HG02981 (cell line): ENCODE results near the gene RAB33B.
"Not testable (repeated sequence)": the region's sequence is repeated elsewhere in the genome, so short reads cannot be mapped to it uniquely, and the experiment has no call there.

Experiments used
- ATAC-seq: cut with Tn5 transposase; IDR thresholded peaks from one replicate; pipeline ENCODE4 v1.9.1; 2021; ENCODE audit warnings: mild to moderate bottlenecking, moderate library complexity; ENCODE audit not compliant: unreplicated experiment

RAB33B gene

DNA sequence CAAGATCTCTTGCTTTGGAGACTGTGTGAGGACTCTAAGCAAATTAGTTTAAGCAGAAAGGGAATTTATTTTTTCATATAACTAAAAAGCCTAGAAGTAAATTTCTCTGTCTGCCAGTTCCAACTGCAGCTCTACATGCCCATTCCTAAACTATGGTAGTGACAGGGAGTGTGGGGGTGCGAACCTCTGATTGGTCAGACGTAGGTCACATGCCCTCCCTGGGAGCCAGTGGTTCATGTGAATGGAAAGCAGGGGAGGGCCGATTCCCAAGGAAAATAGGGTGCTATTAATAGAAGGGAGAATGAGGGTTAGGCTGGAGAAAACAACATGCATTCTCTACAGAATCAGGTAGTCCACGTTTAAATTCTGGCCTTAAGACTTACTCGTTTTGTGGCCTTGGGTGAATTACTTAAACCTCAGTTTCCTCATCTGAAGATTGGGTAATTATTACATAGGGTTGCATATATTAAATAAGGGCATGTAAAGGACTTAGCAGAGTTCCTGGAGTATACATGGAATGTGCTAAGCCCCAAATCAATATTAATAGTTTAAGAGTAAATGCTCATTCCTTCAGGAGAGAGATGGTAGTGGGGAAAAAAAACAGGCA, 7.2 kb downstream of the RAB33B start:
- ATAC-seq: no peak

DNA sequence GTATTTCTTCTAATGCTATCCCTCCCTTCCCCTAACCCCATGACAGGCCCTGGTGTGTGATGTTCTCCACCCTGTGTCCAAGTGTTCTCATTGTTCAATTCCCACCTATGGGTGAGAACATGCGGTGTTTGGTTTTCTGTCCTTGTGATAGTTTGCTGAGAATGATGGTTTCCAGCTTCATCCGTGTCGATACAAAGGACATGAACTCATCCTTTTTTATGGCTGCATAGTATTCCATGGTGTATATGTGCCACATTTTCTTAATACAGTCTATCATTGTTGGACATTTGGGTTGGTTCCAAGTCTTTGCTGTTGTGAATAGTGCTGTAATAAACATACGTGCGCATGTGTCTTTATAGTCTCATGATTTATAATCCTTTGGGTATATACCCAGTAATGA, 10.6 kb downstream of the RAB33B start:
- not testable (repeated sequence) for ATAC-seq

DNA sequence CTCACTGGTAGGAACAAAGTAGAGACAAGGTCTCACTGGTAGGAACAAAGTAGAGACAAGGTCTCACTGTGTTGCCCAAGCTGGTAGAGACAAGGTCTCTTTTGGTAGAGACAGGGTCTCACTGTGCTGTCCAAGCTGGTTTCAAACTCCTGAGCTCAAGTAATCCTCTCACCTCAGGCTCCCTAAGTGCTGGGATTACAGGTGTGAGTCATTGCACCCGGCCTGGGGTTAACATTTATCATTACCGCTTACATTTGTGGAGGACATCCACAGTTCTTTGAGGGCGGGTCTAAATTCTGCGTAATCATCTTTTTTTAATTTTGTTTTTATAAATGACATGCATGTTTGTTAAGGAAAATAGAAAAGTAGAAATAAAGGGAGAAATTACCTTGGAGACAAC, 12.0 kb downstream of the RAB33B start:
- ATAC-seq: no peak

DNA sequence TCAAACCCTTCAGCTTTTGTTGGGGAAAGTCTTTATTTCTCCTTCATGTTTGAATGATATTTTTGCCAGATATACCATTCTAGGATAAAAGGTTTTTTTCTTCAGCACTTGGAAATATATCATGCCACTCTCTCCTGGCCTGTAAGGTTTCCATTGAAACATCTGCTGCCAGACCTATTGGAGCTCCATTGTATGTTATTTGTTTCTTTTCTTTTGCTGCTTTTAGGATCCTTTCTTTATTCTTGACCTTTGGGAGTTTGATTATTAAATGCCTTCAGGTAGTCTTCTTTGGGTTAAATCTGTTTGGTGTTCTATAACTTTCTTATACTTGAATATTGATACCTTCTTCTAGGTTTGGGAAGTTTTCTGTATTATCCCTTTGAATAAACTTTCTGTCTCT, 14.8 kb downstream of the RAB33B start:
- ATAC-seq: not testable (repeated sequence)

DNA sequence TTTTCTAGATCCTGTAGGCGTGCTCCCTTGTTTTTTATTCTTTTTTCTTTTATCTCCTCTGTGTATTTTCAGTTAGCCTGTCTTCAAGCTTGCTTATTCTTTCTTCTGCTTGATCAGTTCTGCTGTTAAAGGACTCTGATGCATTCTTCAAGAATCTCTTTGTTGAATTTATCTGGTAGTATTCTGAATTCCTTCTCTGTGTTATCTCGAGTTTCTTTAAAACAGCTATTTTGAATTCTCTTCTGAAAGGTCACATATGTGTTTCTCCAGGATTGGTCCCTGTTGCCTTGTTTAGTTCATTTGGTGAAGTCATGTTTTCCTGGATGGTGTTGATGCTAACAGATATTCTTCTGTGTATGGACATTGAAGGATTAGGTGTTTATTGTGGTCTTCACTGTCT, 15.3 kb downstream of the RAB33B start:
- no peak for ATAC-seq

DNA sequence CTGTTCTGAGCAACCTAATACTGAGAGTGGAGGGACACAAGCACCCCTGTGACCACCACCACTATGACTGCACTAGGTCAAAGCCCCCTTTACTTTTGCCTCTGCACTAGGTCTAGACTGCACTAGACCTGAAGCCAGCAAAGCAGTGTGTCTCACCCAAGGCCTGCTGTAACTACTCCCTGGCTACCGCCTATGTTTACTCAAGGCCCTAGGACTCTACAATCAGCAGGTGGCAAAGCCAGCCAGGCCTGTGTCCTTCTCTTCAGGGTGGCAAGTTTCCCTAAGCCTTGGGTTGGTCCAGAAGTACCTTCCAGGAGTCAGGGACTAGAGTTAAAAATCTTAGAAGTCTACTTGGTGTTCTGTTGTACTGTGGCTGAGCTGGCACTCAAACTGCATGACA, 15.9 kb downstream of the RAB33B start:
- no peak for ATAC-seq

DNA sequence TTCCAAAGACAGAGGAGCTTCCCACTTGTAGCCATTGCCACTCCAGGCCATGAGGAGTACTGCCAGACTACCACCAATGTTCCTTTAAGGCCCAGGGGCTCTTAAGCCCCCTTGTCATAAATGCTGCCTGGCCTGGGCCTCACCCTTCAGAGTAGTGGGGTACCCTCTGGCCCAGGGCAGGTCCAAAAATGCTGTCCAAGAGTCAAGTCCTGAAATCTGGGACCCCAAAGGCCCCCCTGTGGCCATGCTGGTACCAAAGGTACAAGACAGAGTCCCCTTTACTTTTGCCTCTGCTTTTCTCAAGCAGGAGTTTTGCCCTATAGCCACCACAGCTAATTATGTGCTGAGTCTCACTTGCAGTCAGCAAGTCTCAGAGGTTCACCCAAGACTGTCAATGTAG, 16.4 kb downstream of the RAB33B start:
- ATAC-seq: no peak

DNA sequence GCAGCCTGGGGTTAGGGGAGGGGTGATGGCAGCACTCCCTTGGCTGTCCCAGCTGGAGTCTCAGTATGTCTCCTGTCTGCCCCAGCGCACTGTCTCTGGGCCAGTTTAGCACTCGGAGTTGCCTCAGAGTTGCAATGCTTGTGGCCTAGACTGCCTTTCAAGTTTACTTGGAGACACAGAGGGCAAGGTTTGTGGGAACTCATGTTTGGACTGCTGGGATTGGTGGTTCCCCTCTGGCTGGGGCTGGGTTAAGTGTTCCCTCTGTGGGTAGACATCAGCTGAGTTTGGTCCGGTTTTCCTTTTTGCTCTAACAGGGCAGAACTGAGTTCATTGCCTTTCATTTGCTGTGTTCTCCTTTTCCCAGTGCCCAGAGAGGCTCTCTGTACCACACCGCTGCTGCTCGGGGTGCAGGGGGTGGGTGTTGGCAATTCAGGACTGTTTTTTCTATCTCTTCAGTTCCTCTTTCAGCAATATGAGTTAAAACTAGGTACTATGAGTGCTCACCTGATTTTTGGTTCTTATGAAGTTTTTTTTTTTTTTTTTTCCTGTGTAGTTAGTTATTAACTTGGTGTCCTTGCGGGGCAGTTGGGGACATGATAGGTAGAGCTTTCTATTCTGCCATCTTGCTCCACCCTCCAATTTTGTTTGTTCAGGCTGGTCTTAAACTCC, 17.2 kb downstream of the RAB33B start:
- ATAC-seq: no peak

DNA sequence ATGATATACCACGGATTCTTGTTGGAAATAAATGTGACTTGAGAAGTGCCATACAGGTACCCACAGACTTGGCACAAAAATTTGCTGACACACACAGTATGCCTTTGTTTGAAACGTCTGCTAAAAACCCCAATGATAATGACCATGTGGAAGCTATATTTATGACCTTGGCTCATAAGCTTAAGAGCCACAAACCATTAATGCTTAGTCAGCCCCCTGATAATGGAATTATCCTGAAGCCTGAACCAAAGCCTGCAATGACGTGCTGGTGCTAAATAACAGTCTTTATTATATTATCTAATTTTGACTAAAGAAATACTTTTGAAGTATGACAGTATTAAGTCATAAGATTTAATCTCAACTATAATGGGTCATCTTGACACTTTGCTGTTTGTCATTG, 18.9 kb downstream of the RAB33B start:
- ATAC-seq: no peak

DNA sequence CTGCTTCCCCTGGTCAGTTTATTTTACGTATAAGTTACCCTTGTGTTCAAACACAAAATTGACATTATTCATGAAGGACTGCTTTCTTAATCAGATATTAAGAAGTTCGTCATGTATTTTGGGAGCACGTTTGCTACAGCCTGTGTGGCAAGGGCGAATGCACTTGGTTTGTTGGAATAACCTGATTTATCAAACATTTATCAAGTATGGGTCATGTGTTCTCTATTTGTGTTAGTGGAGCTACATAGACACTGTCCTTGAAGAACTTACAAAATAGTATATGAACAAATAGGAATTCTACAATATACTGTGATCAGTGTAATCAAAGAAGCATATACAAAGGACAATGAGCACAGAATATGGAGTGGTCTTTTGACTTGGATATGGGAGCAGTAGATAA, 22.4 kb downstream of the RAB33B start:
- ATAC-seq: no peak

DNA sequence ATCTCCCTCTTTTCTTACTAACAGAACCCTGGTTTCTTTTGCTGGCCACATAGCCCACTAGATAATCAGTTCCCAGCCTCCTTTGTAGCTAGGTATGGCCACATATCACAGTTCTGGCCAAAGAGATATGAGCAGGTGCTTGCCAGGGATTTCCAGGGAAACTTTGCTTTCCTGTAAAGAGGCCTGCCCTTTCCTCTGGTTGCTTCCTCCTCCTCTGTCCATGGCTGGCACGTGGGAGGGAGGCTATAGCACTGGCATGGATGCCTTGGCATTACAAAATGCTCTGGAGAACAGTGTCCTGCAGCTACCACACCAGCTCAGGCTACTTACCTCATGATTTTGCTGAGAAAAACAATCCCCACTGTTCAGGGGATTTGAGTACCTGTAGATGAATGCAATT, 27.5 kb downstream of the RAB33B start:
- no peak for ATAC-seq

DNA sequence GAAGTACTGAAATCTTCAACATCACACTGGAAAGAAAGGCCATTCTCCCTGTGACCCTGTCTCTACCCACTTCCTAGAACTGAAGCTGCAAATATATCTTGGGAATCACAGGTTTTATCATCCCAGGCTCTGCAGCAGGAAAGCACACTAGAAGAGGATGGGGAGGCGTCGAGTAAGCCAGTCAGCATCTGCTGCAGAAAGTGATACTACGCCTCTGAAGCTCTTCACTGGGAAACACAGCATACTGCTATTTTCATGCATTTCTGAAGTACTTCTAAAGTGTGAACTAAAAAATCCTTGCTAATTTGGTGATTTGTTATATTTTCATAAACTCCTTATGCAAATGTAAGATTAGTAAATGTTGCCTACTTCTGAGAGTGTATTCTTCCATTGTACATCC, 29.1 kb downstream of the RAB33B start:
- no peak for ATAC-seq

DNA sequence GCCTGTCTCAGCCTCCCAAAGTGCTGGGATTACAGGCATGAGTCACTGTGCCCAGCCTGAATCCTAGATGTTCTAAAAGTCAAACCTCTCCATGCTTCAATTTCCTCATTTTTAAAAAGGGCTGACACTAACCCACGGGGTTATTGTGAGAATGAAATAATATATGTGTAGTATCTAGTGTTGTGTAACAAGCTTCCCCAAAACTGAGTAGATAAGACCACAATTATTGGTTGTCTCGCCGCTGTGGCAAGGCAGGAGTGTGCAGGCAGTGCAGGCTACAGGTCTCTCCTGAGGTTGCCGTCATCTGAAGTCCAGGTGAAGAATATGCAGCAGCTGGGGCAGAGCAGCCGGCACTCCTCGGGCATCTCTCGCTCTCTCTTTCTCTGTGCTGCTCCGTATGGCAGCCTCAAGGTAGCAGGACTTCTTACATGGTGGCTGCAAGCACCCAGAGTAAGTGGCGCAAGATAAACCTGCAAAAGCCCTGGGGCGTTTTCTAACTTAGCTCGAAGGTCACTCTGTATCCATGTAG, 30.9 kb downstream of the RAB33B start:
- ATAC-seq: no peak

DNA sequence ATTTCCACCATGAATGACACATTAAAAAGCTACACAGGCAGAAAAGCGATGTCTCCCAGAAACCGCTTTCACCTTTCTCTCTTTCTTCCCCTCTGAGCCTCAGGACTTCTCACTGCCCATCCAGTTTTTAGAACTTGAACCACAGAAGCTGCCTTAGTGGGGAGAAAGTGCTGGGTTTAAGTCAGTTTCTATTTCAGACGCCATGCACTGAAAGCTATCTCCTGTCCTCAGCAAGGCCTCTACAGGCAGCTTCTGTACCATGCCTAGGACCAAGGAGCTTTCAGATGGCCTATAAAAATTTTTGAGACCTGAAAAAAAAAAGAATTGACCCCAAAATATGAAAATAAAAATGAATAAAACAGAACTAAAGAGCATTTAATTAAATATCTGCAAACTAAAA, 34.5 kb downstream of the RAB33B start:
- no peak for ATAC-seq

DNA sequence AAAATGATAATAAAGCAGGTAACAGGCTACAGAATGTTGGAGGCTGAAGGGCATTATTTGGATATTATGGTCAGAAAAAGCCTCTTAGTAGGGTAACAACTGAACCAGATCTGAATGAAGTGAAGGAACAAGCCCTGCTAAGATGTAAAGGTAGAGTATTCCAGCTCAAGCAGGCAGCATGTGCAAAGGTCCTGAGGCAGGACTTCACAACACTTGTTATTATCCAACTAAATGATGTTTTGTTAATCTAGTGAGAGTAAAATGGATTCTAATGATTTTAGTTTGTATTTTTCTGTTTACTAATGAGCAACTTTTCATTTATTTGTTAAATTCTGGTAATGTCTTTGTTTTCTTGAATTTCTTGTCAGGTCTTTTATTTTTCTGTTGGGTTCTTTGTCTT, 35.7 kb downstream of the RAB33B start:
- no peak for ATAC-seq

DNA sequence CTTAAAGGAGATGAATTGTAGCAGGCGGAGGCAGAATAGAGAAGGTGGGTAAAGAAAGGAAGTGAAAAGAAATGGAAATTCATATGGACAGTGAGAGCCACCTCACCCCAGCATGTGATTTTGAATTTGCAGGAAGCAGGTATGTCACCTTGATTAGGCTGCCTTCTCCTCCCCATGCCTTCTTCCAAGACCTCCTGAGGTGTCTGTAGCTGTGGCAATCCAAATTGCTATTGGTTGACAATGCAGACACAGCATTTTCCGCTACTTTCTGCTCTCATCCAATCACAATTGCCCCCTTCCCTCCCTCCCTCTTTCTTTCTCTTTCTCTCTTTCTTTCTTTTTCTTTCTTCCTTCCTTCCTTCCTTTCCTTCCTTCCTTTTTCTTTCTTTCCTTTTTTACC, 38.5 kb downstream of the RAB33B start:
- ATAC-seq: no peak

DNA sequence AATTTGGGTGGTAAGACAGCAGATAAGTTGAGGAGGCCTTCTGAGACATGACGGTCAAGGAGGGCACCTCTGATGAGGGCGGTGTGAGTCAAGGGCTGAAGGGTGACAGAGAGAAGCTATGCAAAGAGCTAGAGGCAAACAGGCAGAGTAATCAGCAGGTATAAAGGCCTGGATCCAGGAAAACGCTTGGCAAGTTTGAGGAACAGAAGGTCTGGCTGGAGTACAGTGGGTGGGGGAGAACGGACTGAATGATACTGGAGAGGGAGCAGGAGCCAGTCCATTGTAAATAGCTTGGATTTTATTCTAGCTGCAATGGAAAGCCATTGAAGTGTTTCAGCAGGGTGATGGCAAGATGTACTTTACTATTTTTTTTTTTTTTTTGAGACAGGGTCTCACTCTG, 39.3 kb downstream of the RAB33B start:
- no peak for ATAC-seq

DNA sequence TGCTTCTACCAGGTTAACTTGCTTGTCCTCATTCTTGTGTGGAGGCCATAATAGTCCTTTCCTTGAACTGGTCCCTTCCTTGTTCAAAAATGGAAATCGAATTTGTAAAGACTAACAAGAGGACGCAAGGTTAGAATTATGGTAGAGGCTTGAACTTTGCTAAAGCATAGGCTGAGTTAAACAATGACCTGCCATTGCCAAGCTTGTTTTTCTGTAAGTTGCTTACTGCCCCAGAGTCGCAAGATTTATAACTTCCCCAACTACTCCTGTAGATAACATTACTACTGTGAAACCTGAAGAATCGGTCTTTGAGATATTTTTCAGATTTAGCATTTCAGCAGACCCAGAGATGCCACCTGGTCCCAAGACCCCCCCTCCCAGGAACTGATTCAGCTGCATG, 45.3 kb downstream of the RAB33B start:
- ATAC-seq: no peak

DNA sequence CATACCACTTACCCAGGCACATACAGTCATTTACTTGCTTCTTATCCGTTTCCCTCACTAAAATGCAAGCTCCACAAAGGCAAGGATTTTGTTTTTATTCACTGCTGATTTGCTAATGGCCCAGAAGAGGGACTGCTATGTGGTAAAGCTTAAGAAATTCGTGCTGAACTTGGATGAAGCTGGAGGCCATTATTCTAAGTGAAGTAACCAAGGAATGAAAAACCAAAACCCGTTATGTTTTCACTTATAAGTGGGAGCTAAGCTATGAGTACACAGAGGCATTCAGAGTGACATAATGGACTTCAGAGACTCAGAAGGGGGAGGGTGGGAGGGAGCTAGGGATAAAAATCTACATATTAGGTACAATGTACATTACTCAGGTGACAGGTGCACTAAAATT, 47.2 kb downstream of the RAB33B start:
- no peak for ATAC-seq

DNA sequence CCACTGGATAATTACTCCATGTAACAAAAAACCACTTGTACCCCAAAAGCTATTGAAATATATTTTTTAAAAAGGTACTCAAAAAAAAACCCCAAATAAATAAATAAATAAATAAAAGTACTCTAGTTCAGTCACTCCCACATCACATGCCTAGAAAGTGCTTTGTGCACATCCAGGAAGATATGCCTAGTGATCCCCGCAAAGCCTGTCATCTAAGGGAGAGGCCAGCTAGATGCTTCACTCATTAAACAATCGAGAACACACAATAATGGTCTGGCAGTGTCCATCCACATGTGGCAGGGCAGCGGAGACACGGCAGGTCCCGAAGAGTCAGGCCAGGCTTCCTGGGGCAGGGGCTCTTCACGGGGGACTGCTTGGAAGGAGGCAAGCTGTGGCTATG, 47.6 kb downstream of the RAB33B start:
- ATAC-seq: no peak

DNA sequence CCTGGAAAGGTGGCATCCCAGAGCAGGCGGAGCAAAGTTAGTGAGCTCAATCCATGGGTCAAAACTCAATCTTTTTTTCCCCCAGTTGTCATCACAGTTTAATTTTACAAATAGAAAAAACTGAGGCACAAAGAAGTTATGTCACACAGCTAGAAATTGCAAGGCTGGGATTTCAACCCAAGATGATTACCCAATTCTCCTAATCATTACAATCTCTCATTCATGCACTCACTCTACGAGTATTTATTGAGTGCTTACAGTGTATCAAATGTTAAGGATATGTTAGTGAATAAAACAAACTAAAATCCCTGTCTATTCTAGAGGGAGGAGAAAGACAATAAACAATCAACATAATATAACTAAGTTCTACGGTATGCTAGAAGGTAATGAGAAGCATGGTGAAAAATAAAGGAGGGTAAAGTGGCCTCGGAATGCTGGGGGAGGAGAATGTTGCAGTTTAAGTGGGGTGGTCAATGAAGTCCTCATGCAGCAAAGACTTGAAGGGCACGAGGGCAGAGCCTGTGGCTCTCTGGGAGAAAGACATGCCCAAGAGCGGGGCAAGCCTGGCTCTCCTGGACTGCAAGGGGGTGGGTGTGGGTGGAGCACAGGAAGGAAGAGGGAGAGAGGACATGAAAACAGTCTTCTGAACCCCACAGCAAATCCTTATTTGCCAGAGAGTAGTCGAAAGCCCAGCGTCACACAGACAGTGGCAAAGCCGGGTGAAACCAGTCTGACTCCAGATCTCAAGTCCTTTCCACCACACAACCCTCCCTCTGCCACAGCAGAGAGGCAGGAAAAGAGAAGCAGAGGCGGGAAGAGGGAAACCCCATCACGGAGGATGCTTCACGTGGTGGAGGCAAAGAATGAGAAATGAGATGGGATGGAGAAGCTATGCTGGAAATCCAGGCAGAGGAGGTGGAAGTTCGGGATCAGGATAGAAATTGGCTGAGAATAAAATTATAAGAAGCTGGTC, 48.3 kb downstream of the RAB33B start:
- no peak for ATAC-seq
